ENCODE measurements around the gene SLC25A1.

SLC25A1 gene

GRCh38 chr22:19183216-19183615 is 4.7 kb upstream of the SLC25A1 start:
- DNase-seq (ENCODE audit: low read depth), result no peak
- TF ChIP-seq CTCF (IDR thresholded peaks at IDR 0.05; ENCODE audit: low read depth, low read length, missing control alignments), result no peak
- in situ Hi-C loops (cut with HindIII; ENCODE audit: low sequenced_read_pairs), result no loop called here
- no peak overlapping the region for H3K4me3 ChIP-seq (ENCODE audit: low read depth, low read length)

- DNase-seq (ENCODE audit: low read depth), result no peak
- in situ Hi-C loops (cut with HindIII; ENCODE audit: low sequenced_read_pairs), result no loop called here
- no peak overlapping the region for H3K4me3 ChIP-seq (ENCODE audit: low read depth, low read length)
- TF ChIP-seq CTCF (IDR thresholded peaks at IDR 0.05; ENCODE audit: low read depth, low read length, missing control alignments), result no peak
Observed at GRCh38 chr22:19182472-19183157, 4.1 kb upstream of the SLC25A1 start.

GRCh38 chr22:19181786-19182471 is 3.4 kb upstream of the SLC25A1 start:
- H3K4me3 ChIP-seq (ENCODE audit: low read depth, low read length), result no peak overlapping the region
- no peak for DNase-seq (ENCODE audit: low read depth)
- TF ChIP-seq CTCF (IDR thresholded peaks at IDR 0.05; ENCODE audit: low read depth, low read length, missing control alignments), result no peak
- in situ Hi-C loops (cut with HindIII; ENCODE audit: low sequenced_read_pairs), result no loop called here

GRCh38 chr22:19180740-19181410 is 2.3 kb upstream of the SLC25A1 start:
- H3K4me3 ChIP-seq (ENCODE audit: low read depth, low read length), result no peak overlapping the region
- in situ Hi-C loops (cut with HindIII; ENCODE audit: low sequenced_read_pairs), result no loop called here
- DNase-seq (ENCODE audit: low read depth), result no peak
- no peak for TF ChIP-seq CTCF (IDR thresholded peaks at IDR 0.05; ENCODE audit: low read depth, low read length, missing control alignments)

GRCh38 chr22:19180234-19180633 is 1.7 kb upstream of the SLC25A1 start:
- TF ChIP-seq CTCF (IDR thresholded peaks at IDR 0.05; ENCODE audit: low read depth, low read length, missing control alignments), result no peak
- in situ Hi-C loops (cut with HindIII; ENCODE audit: low sequenced_read_pairs), result no loop called here
- no peak overlapping the region for H3K4me3 ChIP-seq (ENCODE audit: low read depth, low read length)

GRCh38 chr22:19179497-19180048 is 1.0 kb upstream of the SLC25A1 start:
- in situ Hi-C loops (cut with HindIII; ENCODE audit: low sequenced_read_pairs), result no loop called here
- peak; percentile 74 for TF ChIP-seq CTCF (IDR thresholded peaks at IDR 0.05; ENCODE audit: low read depth, low read length, missing control alignments)
- H3K4me3 ChIP-seq (ENCODE audit: low read depth, low read length), result peak overlapping the region; percentile 80
- DNase-seq (ENCODE audit: low read depth), result peak; percentile 65

More at GRCh38 chr22:19180234-19180633, 1.7 kb upstream of the SLC25A1 start:
- DNase-seq (ENCODE audit: low read depth), result no peak

Measured in astrocyte of the cerebellum (primary cell).